Smooth muscle cell (in vitro differentiated cells): ENCODE measurements around the gene HLA-DMB. TPM values are rescaled to one million over a fixed set of nuclear protein-coding genes. Genes with fewer than 3 reads are reported as not detected.

Experiments used
- DNase-seq: peaks from one replicate; lab custom pipeline; 2025; ENCODE audit not compliant: unreplicated experiment; lab: John Stamatoyannopoulos, UW
- H2AFZ ChIP-seq: fragments of 200-600 bp; sonication (generic); 2 replicates; pipeline ENCODE4 v1.6.0; 2016; ENCODE audit warnings: antibody characterized with exemption, low read depth, mild to moderate bottlenecking
- H3F3A ChIP-seq: fragments of 200-600 bp; sonication (generic); 2 replicates; pipeline ENCODE4 v1.6.0; 2017; ENCODE audit warnings: antibody characterized with exemption, low read depth
- H3K27ac ChIP-seq: fragments of 200-600 bp; sonication (generic); 2 replicates; pipeline ENCODE4 v1.5.1; 2016; ENCODE audit warnings: low read depth, mild to moderate bottlenecking
- H3K27me3 ChIP-seq: fragments of 200-600 bp; sonication (generic); 2 replicates; pipeline ENCODE4 v1.6.1; 2016; ENCODE audit warnings: low read depth, mild to moderate bottlenecking
- H3K36me3 ChIP-seq: fragments of 200-600 bp; sonication (generic); 2 replicates; pipeline ENCODE4 v1.5.1; 2016; ENCODE audit warnings: low read depth
- H3K4me1 ChIP-seq: fragments of 200-600 bp; sonication (generic); 2 replicates; pipeline ENCODE4 v1.5.1; 2016; ENCODE audit warnings: low read depth
- H3K4me2 ChIP-seq: fragments of 200-600 bp; sonication (generic); 2 replicates; pipeline ENCODE4 v1.6.0; 2016; ENCODE audit warnings: mild to moderate bottlenecking
- H3K4me3 ChIP-seq: fragments of 200-600 bp; sonication (generic); 2 replicates; pipeline ENCODE4 v1.5.1; 2016; ENCODE audit warnings: mild to moderate bottlenecking
- H3K79me2 ChIP-seq: fragments of 200-600 bp; sonication (generic); 2 replicates; pipeline ENCODE4 v1.6.0; 2016; ENCODE audit warnings: low read depth, mild to moderate bottlenecking
- H3K9ac ChIP-seq: fragments of 200-600 bp; sonication (generic); 2 replicates; pipeline ENCODE4 v1.6.0; 2016; ENCODE audit warnings: low read depth
- H3K9me3 ChIP-seq: fragments of 200-600 bp; sonication (generic); replicated peaks from 2 replicates; pipeline ENCODE4 v1.5.1; 2016; ENCODE audit warnings: low read depth
- H4K20me1 ChIP-seq: fragments of 200-600 bp; sonication (generic); 2 replicates; pipeline ENCODE4 v1.6.0; 2016; ENCODE audit warnings: low read depth
- WGBS: methylation state at CpG from one replicate; pipeline ENCODE4 v1.1.7; 2016; ENCODE audit warnings: low lambda C conversion rate; 5-methylcytosine and 5-hydroxymethylcytosine counted together
- polyA plus RNA-seq: library from polyadenylated mRNA; unstranded; fragments of >200 nt; fragmentation: Nextera tagmentation; extraction: Ambion mirVana; gene quantifications from 2 replicates; pipeline ENCODE4 v1.2.1, GENCODE V29; 2016
- total RNA-seq: library from RNA; depleted of rRNA; stranded (reverse); fragments of >200 nt; gene quantifications from 2 replicates; pipeline ENCODE4 v1.2.3, GENCODE V29; 2014
- TF ChIP-seq, protein P1 (sequence below): fragments of 200-600 bp; sonication (generic); IDR thresholded peaks from 2 replicates; pipeline ENCODE4 v1.5.1; 2017; ENCODE audit warnings: borderline replicate concordance, mild to moderate bottlenecking, antibody characterized with exemption; ENCODE audit not compliant: insufficient read depth, poor library complexity, severe bottlenecking

Gene HLA-DMB
- total RNA-seq (not detected in 2 replicates), polyA plus RNA-seq (not detected in 2 replicates)

DNA sequence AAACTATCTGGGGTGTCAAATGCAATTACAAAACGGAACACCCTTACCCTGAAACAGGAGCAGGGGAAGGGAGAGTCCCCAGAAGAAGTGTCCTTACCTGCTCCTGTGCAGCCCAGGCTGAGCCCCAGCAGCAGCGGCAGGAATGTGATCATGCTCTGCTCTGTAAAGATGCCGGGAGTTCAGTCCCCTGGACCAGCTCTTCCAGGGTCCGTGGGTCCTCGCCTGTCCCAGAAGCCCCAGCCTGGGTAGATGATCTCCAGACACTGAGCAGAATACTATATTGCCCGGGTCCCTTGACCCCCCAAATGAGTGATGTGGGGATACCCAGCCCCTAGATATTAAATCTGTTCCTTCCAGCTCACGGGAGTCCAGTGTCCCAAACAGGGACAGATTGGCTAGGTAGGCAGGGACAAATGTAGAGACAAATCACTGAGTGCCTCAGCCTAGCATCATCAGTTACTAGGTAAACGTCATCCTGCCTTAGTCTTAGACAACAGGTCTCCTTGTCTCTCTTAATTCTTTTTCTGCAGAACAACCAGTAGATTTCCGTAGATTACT, at the start of gene HLA-DMB:
HLA-DMB (minus strand) TSS at position 373 of the 558 bp plus-strand sequence; CDS start at position 152, 221 bp downstream.
- Histone ChIP-seq H3K4me3 (peak within 1 kb of the TSS; percentile 29), H2AFZ (no peak within 1 kb of the TSS)

DNA sequence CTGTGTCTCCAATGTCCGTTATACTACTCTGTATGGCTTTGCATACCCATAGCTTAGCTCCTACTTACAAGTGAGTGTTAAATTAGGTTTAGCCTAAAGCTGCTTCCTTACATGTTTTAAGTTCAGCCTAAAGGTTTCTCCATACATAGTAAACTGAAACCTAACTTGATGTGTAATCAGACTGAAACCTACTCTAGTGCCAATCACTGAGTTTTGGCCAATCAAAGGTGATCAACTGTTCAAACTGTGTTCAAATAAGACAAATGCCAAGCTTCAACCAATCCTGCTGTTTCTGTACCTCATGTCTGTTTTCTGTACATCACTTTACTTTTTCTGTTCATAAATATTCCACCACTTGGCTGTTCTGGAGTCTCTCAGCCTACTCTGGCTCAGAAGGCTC, 48.5 kb upstream of the HLA-DMB start:
- Histone ChIP-seq H3K36me3 (no peaks in the 10 kb centered on the region), H3K9me3 (no peaks in the 10 kb centered on the region), H3K27ac (no peak overlapping the region), H3F3A (no peaks in the 10 kb centered on the region), H3K9ac (no peak overlapping the region), H3K4me1 (no peaks in the 10 kb centered on the region), H3K4me2 (no peak overlapping the region), H3K27me3 (peaks cover 19% of the 10 kb centered on the region), H3K79me2 (no peaks in the 10 kb centered on the region), H4K20me1 (peaks cover 3% of the 10 kb centered on the region), H3K4me3 (no peak overlapping the region), H2AFZ (no peak overlapping the region)
- TF ChIP-seq, protein P1, sequence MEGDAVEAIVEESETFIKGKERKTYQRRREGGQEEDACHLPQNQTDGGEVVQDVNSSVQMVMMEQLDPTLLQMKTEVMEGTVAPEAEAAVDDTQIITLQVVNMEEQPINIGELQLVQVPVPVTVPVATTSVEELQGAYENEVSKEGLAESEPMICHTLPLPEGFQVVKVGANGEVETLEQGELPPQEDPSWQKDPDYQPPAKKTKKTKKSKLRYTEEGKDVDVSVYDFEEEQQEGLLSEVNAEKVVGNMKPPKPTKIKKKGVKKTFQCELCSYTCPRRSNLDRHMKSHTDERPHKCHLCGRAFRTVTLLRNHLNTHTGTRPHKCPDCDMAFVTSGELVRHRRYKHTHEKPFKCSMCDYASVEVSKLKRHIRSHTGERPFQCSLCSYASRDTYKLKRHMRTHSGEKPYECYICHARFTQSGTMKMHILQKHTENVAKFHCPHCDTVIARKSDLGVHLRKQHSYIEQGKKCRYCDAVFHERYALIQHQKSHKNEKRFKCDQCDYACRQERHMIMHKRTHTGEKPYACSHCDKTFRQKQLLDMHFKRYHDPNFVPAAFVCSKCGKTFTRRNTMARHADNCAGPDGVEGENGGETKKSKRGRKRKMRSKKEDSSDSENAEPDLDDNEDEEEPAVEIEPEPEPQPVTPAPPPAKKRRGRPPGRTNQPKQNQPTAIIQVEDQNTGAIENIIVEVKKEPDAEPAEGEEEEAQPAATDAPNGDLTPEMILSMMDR = no peak
- no peak for DNase-seq
- WGBS = 88% methylated on average over 1 of the region's 1 CpG

More for the DNA sequence above, at the start of gene HLA-DMB:
- no peak within 1 kb of the TSS for H3K27ac ChIP-seq
- H3K9ac ChIP-seq = no peak within 1 kb of the TSS
- H3K27me3 ChIP-seq = peaks cover 34% of the 10 kb centered on the region
- no peaks in the 10 kb centered on the region for H3K9me3 ChIP-seq
- 73% methylated on average over 9 of the region's 9 CpGs for WGBS
- no peaks in the 10 kb centered on the region for H3F3A ChIP-seq
- H3K4me1 ChIP-seq = no peaks in the 10 kb centered on the region
- no peaks in the 10 kb centered on the region for H4K20me1 ChIP-seq
- DNase-seq = no peak
- no peaks in the 10 kb centered on the region for H3K79me2 ChIP-seq
- peak within 1 kb of the TSS; percentile 62 for H3K4me2 ChIP-seq
- H3K36me3 ChIP-seq = no peaks in the 10 kb centered on the region
- TF ChIP-seq, protein P1 = no peak

DNA sequence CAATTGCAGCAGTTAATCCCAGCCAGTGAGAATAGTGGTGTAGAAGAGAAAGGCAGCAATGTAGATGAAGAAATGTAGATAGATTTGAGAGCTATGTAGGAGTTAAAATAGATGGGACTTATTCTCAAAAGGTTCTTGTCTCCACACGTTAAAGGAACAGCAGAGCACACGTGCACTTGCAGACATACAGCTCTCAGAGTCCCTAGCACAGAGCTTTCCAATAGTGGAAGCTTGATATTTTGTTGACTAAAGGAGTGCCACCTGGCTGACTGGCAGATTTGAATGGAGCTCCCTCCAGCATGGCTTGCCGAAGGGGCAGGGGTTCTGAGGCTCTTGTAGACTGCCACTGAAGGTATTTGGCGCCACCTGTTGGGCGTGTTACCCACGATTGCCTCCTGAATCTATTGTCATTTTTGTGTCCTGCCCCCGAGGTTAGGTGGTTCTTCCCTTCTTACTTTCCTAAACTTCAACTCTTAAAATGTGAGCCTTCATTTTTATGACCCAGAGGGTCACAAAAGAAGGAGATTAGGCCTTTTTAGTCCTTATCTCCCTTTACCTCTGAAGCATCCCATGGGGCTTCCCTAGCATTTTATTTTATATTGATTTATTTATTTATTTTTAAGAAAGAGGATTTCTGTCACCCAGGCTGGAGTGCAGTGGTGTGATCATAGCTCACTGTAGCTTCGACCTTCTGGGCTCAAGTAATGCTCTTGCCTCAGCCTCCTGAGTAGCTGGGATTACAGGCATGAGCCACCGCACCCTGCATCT, 44.0 kb upstream of the HLA-DMB start:
- Histone ChIP-seq H3F3A (peaks cover 38% of the 10 kb centered on the region), H3K79me2 (peaks cover 6% of the 10 kb centered on the region), H3K4me3 (no peak overlapping the region), H3K4me1 (no peaks in the 10 kb centered on the region), H2AFZ (no peak overlapping the region), H3K27me3 (no peaks in the 10 kb centered on the region), H3K36me3 (peaks cover 16% of the 10 kb centered on the region), H4K20me1 (peaks cover 47% of the 10 kb centered on the region), H3K9me3 (no peaks in the 10 kb centered on the region), H3K27ac (no peak overlapping the region), H3K4me2 (no peak overlapping the region), H3K9ac (no peak overlapping the region)
- DNase-seq = peak; percentile 30
- 19% methylated on average over 9 of the region's 9 CpGs for WGBS
- TF ChIP-seq, protein P1 = peak; percentile 80
